OCI-LY7 (cell line): ENCODE results near the gene GMDS. TPM values are rescaled to one million over a fixed set of nuclear protein-coding genes. Genes with fewer than 3 reads are reported as not detected.

Source experiments
- BruUV-seq: library from RNA; stranded (reverse); fragments of 400-500 nt; replicated peaks from 2 replicates; lab custom pipeline; 2021; lab: Mats Ljungman, UMichigan
- CTCF ChIA-PET: fragments of 300-600 bp; sonication (Branson Sonifier 250); formaldehyde crosslinking; loops from one replicate; lab custom pipeline; 2022; ENCODE audit warnings: antibody characterized with exemption; ENCODE audit not compliant: unreplicated experiment; lab: Charles Lee
- POLR2A ChIA-PET: fragments of 300-600 bp; sonication (Branson Sonifier 250); formaldehyde crosslinking; loops from one replicate; lab custom pipeline; 2022; ENCODE audit warnings: antibody characterized with exemption; lab: Charles Lee
- DNase-seq: peaks from one replicate; pipeline ENCODE4 v3.0.0-alpha.2; 2015; ENCODE audit warnings: low spot score
- H2AFZ ChIP-seq: fragments of 200-600 bp; sonication (generic), shearing (Covaris generic); 2 replicates; pipeline ENCODE4 v1.6.1; 2014; ENCODE audit warnings: mild to moderate bottlenecking, antibody characterized with exemption, low read length, moderate library complexity
- H3K27ac ChIP-seq: fragments of 200-600 bp; sonication (generic); 2 replicates; pipeline ENCODE4 v1.5.1; 2014; ENCODE audit warnings: mixed run types, low read depth, mild to moderate bottlenecking, moderate library complexity, low read length, inconsistent platforms; ENCODE audit not compliant: poor library complexity, severe bottlenecking
- H3K36me3 ChIP-seq: fragments of 200-600 bp; sonication (generic); 2 replicates; pipeline ENCODE4 v1.6.1; 2014; ENCODE audit warnings: mild to moderate bottlenecking, antibody characterized with exemption, low read length, moderate library complexity, mixed read lengths; ENCODE audit not compliant: insufficient read depth
- H3K4me1 ChIP-seq: fragments of 200-600 bp; sonication (generic); 2 replicates; pipeline ENCODE4 v1.5.1; 2014; ENCODE audit warnings: mild to moderate bottlenecking, low read length; ENCODE audit not compliant: insufficient read depth, poor library complexity, severe bottlenecking
- H3K4me2 ChIP-seq: fragments of 200-600 bp; sonication (generic); 2 replicates; pipeline ENCODE4 v1.6.1; 2014; ENCODE audit warnings: mild to moderate bottlenecking, low read length
- H3K4me3 ChIP-seq: fragments of 200-600 bp; sonication (generic); 2 replicates; pipeline ENCODE4 v1.5.1; 2014; ENCODE audit warnings: mild to moderate bottlenecking, low read depth, low read length; ENCODE audit not compliant: poor library complexity, severe bottlenecking
- H3K79me2 ChIP-seq: fragments of 200-600 bp; sonication (generic); 2 replicates; pipeline ENCODE4 v1.6.1; 2016; ENCODE audit warnings: low read depth, mild to moderate bottlenecking, low read length, moderate library complexity, mixed read lengths; ENCODE audit not compliant: insufficient read depth
- H3K9me2 ChIP-seq: fragments of 200-600 bp; sonication (generic); 2 replicates; pipeline ENCODE4 v1.6.1; 2016; ENCODE audit warnings: mild to moderate bottlenecking, low read length, mixed read lengths; ENCODE audit not compliant: insufficient read depth
- H3K9me3 ChIP-seq: fragments of 200-600 bp; sonication (generic); 2 replicates; pipeline ENCODE4 v1.6.1; 2014; ENCODE audit warnings: mild to moderate bottlenecking, mixed run types, low read length, mixed read lengths
- H4K20me1 ChIP-seq: fragments of 200-600 bp; sonication (generic); 2 replicates; pipeline ENCODE4 v1.6.1; 2014; ENCODE audit warnings: mild to moderate bottlenecking, antibody characterized with exemption, low read length, moderate library complexity, mixed read lengths; ENCODE audit not compliant: insufficient read depth
- CTCF ChIP-seq: fragments of 200-600 bp; sonication (generic); conservative IDR thresholded peaks from 2 replicates; pipeline ENCODE4 v1.5.1; 2014; ENCODE audit warnings: mild to moderate bottlenecking, antibody characterized with exemption, low read length, moderate library complexity, mixed read lengths
- EZH2phosphoT487 ChIP-seq: fragments of 200-600 bp; sonication (generic); IDR thresholded peaks from 2 replicates; pipeline ENCODE4 v1.6.1; 2018; ENCODE audit warnings: low read depth, borderline replicate concordance, mild to moderate bottlenecking, mixed run types, antibody characterized with exemption, low read length, moderate library complexity, mixed read lengths
- intact Hi-C: fragments of 100-400 bp; cut with micrococcal nuclease; formaldehyde crosslinking; loops from one replicate; pipeline ENCODE4 v1.10.0; 2022; ENCODE audit not compliant: unreplicated experiment
- total RNA-seq, 2 experiments: library from RNA; depleted of rRNA in 1 of 2; stranded (reverse); fragments of >200 nt in 1 of 2; shearing (Covaris generic) in 1 of 2; gene quantifications; 2 replicates each; pipeline ENCODE4 v1.2.3, GENCODE V29; 2014 to 2022

Gene GMDS
- total RNA-seq, 2 experiments from 2014 or later = 9.9 to 26.8 TPM

GRCh38 chr6:2114100-2114499, 131.3 kb downstream of the GMDS start:
- CTCF ChIA-PET = no interaction called here
- H3K36me3 ChIP-seq = no peaks in the 10 kb centered on the region

GRCh38 chr6:2111162-2111677, 134.2 kb downstream of the GMDS start:
- Histone ChIP-seq H3K4me1 (no peaks in the 10 kb centered on the region), H3K36me3 (no peaks in the 10 kb centered on the region), H3K4me2 (no peak overlapping the region), H3K4me3 (no peak overlapping the region), H4K20me1 (0 out of 2 replicates have a peak, but pooled peaks cover 6% of the 10 kb centered on the region), H3K79me2 (no peaks in the 10 kb centered on the region), H3K9me3 (no peaks in the 10 kb centered on the region), H3K9me2 (no peaks in the 10 kb centered on the region), H2AFZ (no peak overlapping the region), H3K27ac (no peak overlapping the region)
- no TSS peak for BruUV-seq
- intact Hi-C loops = no loop called here
- CTCF ChIA-PET = no interaction called here
- DNase-seq = no peak
- POLR2A ChIA-PET = interaction anchor here (0.6 kb wide), 2 partner anchors 26 to 112 kb away, joined by 3 to 6 read pairs; no protein-coding TSS in a partner anchor
- no peak for TF ChIP-seq EZH2phosphoT487

More at GRCh38 chr6:2114100-2114499, 131.3 kb downstream of the GMDS start:
- BruUV-seq = no TSS peak
- DNase-seq = no peak
- Histone ChIP-seq H2AFZ (no peak overlapping the region), H3K79me2 (no peaks in the 10 kb centered on the region), H3K4me2 (no peak overlapping the region), H3K9me3 (no peaks in the 10 kb centered on the region), H3K4me1 (no peaks in the 10 kb centered on the region), H3K9me2 (no peaks in the 10 kb centered on the region), H3K4me3 (no peak overlapping the region), H3K27ac (no peak overlapping the region), H4K20me1 (0 out of 2 replicates have a peak, but pooled peaks cover 6% of the 10 kb centered on the region)
- TF ChIP-seq EZH2phosphoT487 = no peak
- no peak for TF ChIP-seq CTCF
- POLR2A ChIA-PET = interaction anchor here (0.7 kb wide), 1 partner anchor 68 kb away, joined by 3 read pairs; no protein-coding TSS in a partner anchor
- intact Hi-C loops = no loop called here

GRCh38 chr6:2110504-2110903, 134.9 kb downstream of the GMDS start:
- Histone ChIP-seq H3K27ac (no peak overlapping the region), H3K9me2 (no peaks in the 10 kb centered on the region), H3K9me3 (no peaks in the 10 kb centered on the region), H3K4me2 (no peak overlapping the region), H2AFZ (no peak overlapping the region), H4K20me1 (0 out of 2 replicates have a peak, but pooled peaks cover 6% of the 10 kb centered on the region), H3K36me3 (no peaks in the 10 kb centered on the region), H3K4me1 (no peaks in the 10 kb centered on the region), H3K4me3 (no peak overlapping the region), H3K79me2 (no peaks in the 10 kb centered on the region)
- CTCF ChIA-PET = no interaction called here
- BruUV-seq = no TSS peak
- intact Hi-C loops = no loop called here
- POLR2A ChIA-PET = interaction anchor here (0.7 kb wide), 1 partner anchor 132 kb away, joined by 4 read pairs; no protein-coding TSS in a partner anchor
- TF ChIP-seq EZH2phosphoT487 (no peak), CTCF (no peak)
- no peak for DNase-seq
